RWPE1 (cell line): ENCODE results near the gene RALGDS.
A peak's percentile ranks its signal among the peaks of the same experiment; 100 is the strongest.

Source experiments
- CTCF ChIA-PET: fragments of 350-600 bp; sonication (Branson Sonifier 250); formaldehyde crosslinking; extraction: SDS; loops from one replicate; lab custom pipeline; 2021; lab: Yijun Ruan, JAX
- POLR2A ChIA-PET: fragments of 400-600 bp; formaldehyde crosslinking; extraction: SDS; loops from one replicate; lab custom pipeline; 2020; ENCODE audit warnings: antibody characterized with exemption; ENCODE audit not compliant: low non-redundant PET; lab: Yijun Ruan, JAX
- DNase-seq: peaks from one replicate; pipeline ENCODE4 v3.0.0; 2012; ENCODE audit warnings: low spot score
- H3K27ac ChIP-seq: fragments of 450-650 bp; 2 replicates; pipeline ENCODE4 v1.5.1; 2017
- CTCF ChIP-seq: fragments of 450-650 bp; conservative IDR thresholded peaks from 2 replicates; pipeline ENCODE4 v1.5.1; 2017; ENCODE audit warnings: low read depth, mild to moderate bottlenecking

The RALGDS gene

GRCh38 chr9:133147412-133148198 is 26.6 kb upstream of the RALGDS start:
- H3K27ac ChIP-seq, result peak overlapping the region; percentile 94
- TF ChIP-seq CTCF, result peak; percentile 100
- peak; percentile 92 for DNase-seq
- ChIA-PET CTCF (interaction anchor here (0.6 to 3.1 kb wide), 35 partner anchors 10 to 389 kb away, joined by 3 to 33 read pairs (median 4); partner anchors contain the start of genes GFI1B and GTF3C5), POLR2A (interaction anchor here (1.0 kb wide), 1 partner anchor 14 kb away, joined by 3 read pairs; no protein-coding TSS in a partner anchor)

GRCh38 chr9:133146746-133147411 is 25.8 kb upstream of the RALGDS start:
- POLR2A ChIA-PET, result interaction anchor here (1.0 kb wide), 1 partner anchor 13 kb away, joined by 3 read pairs; no protein-coding TSS in a partner anchor
- CTCF ChIA-PET, result interaction anchor here (0.6 to 3.1 kb wide), 24 partner anchors 11 to 331 kb away, joined by 3 to 33 read pairs (median 9); partner anchors contain the start of genes GFI1B and GTF3C5
- no peak for DNase-seq
- no peak for TF ChIP-seq CTCF
- peak overlapping the region; percentile 94 for H3K27ac ChIP-seq

DNA sequence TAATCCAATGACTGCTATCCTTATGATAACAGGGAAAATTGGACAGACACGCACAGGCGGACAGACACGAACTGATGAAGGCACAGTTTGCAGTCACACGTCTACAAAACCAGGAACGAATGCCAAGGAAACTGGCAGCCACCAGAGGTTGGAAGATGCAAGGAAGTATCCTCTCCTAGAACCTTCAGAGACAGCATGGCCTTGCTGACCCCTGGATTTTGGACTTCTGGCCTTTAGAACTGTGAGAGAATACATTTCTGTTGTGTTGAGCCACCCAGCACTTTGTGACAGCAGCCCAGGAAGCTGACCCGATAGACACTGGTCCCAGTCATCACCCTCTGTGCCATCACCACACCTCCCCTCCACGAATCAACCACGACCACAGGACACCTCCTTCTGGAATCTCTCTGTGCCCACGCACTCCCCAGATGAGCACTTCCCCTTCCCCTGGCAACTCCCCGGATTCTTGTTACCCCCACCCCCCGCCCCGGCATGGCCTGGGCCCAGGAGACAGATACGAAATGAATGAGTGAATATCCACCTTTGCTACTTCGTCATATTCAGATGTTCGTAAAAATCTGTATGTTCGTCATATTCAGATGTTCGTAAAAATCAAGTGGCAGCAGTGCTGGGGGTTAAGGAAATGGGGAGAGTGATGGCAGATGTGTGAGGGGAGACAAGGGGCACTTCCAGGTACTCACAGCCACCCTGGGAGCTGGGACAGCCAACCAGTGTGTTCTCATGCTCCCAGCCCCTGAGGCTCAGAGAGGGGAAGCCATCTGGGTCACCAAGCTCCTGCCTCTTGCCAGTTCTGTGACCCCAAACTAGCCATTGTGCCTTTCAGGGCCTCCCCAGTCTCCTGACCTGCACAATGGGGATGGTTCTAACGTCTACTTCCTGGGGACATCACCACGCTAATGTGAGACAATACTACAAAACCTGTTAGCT is 24.1 kb upstream of the RALGDS start:
- TF ChIP-seq CTCF, result no peak
- no peak for DNase-seq
- H3K27ac ChIP-seq, result peak overlapping the region; percentile 94
- POLR2A ChIA-PET, result interaction anchor here (1.0 kb wide), 1 partner anchor 115 kb away, joined by 3 read pairs; the partner anchor contains the start of gene GTF3C5
- CTCF ChIA-PET, result interaction anchor here (0.5 to 3.1 kb wide), 34 partner anchors 9 to 168 kb away, joined by 3 to 71 read pairs (median 7); partner anchors contain the start of genes GTF3C5 and RALGDS

DNA sequence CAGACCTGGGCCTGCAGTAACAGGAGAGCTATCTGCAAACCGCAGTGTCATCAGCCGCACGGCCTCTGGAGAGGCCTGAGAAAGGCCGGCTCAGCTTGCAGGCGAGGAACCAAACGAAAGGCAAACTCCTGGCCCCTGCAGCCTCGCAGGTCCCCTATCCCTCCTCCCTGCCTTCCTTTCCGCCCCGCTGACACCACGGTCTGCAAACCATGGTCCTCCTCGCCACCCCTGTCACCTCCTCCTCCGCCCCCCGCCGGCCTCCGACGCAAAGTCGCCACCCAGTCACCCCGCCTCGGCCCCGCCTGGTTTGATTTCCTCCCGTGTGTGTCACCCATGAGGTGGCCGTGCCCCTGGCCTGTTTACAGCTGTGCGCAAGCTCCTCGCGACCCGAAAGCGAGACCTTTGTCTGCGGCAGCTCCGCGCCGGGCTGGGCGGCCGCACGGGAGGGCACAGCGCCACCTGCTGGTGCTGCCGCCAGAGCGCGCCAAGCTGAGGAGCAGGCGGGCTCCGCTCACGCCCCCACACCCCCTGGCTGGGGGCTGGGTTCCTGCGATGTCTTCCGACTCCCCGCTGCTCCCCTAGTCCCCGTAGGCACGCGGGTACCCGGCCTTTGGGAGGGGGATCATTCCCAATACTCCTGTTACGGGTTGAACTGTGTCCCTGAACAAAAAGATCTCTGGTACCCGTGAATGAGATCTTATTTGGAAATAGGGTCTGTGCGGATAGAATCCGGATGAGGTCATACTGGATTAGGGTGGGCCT is 23.3 kb upstream of the RALGDS start:
- ChIA-PET CTCF (interaction anchor here (0.5 to 3.0 kb wide), 38 partner anchors 9 to 142 kb away, joined by 3 to 71 read pairs (median 6); partner anchors contain the start of genes GTF3C5 and RALGDS), POLR2A (interaction anchor here (1.0 kb wide), 1 partner anchor 114 kb away, joined by 3 read pairs; the partner anchor contains the start of gene GTF3C5)
- peak; percentile 100 for TF ChIP-seq CTCF
- peak; percentile 91 for DNase-seq
- peak overlapping the region; percentile 94 for H3K27ac ChIP-seq

DNA sequence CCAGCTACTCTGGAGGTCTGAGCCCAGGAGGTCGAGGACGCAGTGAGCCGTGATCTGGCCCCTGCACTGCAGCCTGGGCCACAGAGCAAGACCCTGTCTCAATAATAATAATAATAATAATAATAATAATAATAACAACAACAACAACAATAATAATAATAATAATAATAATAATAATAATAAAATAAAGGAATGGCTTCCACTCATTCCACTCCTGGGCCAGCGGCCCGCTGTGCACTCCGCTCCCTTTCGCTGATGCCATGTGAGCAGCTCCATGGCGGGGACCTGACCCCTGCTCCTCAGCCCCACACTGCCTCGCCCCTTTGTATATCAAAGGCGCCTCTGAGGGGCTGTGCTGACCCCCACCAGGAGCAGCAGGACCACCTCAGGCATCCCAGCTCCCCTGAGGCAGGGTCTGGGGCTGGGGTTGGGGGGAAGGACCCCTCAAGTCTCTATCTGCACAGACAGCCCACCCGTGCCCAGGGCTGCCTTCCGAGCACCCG is 22.6 kb upstream of the RALGDS start:
- ChIA-PET CTCF (interaction anchor here (0.5 to 3.0 kb wide), 38 partner anchors 8 to 181 kb away, joined by 3 to 71 read pairs (median 6); partner anchors contain the start of genes GTF3C5 and RALGDS), POLR2A (interaction anchor here (1.0 kb wide), 1 partner anchor 113 kb away, joined by 3 read pairs; the partner anchor contains the start of gene GTF3C5)
- no peak for TF ChIP-seq CTCF
- peak overlapping the region; percentile 94 for H3K27ac ChIP-seq
- DNase-seq, result no peak
